ENCODE measurements around the gene HRK. TPM values are rescaled to one million over a fixed set of nuclear protein-coding genes. Genes with fewer than 3 reads are reported as not detected.

The HRK gene
- total and polyA plus RNA-seq, 2 of the 13 experiments (the other 11 are each of a cell fraction or from before 2014, with no cell fraction given): 0.02 TPM; not detected in 1

DNA sequence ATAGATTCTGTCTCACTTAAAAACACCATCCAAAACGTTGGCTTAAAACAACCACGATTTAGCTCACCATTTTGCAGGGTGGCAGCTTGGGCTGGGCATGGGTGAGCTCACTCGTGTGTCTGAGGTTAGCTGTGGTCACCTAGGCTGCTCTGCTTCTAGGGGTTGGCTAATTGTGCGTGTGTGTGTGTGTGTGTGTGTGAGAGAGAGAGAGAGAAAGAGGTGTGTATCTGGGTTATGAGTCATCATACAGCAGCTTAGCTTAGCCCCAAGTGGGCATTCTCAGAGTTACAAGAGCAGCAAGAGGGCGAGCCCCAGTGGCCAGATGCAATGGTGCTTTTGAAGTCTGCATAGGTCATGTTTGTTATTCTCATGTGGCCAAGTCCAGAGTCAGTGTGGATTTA, 35.5 kb upstream of the HRK start (continued):
- TF ChIP-seq, protein P1, sequence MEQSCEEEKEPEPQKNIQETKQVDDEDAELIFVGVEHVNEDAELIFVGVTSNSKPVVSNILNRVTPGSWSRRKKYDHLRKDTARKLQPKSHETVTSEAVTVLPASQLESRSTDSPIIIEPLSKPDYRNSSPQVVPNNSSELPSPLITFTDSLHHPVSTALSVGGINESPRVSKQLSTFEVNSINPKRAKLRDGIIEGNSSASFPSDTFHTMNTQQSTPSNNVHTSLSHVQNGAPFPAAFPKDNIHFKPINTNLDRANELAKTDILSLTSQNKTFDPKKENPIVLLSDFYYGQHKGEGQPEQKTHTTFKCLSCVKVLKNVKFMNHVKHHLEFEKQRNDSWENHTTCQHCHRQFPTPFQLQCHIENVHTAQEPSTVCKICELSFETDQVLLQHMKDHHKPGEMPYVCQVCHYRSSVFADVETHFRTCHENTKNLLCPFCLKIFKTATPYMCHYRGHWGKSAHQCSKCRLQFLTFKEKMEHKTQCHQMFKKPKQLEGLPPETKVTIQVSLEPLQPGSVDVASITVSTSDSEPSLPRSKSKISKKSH (CRISPR knock-in tag; IDR thresholded peaks at IDR 0.05; ENCODE audit: borderline replicate concordance): no peak
- TF ChIP-seq TEAD3 (CRISPR knock-in tag; optimal IDR thresholded peaks at IDR 0.05; ENCODE audit: borderline replicate concordance) (peak; percentile 34), FOXO1 (CRISPR knock-in tag; IDR thresholded peaks at IDR 0.05) (peak; percentile 51; the same call in 1 of the 2 replicates), JUND (CRISPR knock-in tag; IDR thresholded peaks at IDR 0.05) (peak; percentile 98)

DNA sequence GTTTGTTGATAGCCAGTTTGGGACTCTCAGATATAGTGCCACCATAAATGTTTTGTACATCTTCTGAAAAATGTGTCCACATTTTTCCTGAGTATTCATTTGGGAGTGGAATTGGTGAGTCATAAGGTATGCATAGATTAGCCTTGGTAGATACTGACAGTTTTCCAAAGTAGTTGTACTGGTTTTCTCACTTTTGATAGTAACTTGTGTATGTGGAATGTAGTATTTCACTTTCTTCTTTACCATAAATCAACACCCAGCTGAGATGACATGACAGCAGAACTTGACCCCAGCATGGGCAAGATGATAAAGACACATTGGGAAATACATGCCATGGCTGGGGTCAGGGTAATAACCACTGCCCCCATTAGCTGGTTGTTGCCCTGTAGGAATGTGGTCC, 34.9 kb upstream of the HRK start:
- H3K79me2 ChIP-seq (ENCODE audit: insufficient read depth, low read length): peaks cover 8% of the 10 kb centered on the region
- no peak for TF ChIP-seq ZNF740 (CRISPR knock-in tag; IDR thresholded peaks at IDR 0.05)
- TF ChIP-seq HNF4A (CRISPR knock-in tag; IDR thresholded peaks at IDR 0.05): no peak
- no peak for TF ChIP-seq SOX6 (IDR thresholded peaks at IDR 0.05)
- TF ChIP-seq SOX6 (CRISPR knock-in tag; IDR thresholded peaks at IDR 0.05): no peak
- TF ChIP-seq, protein P2, sequence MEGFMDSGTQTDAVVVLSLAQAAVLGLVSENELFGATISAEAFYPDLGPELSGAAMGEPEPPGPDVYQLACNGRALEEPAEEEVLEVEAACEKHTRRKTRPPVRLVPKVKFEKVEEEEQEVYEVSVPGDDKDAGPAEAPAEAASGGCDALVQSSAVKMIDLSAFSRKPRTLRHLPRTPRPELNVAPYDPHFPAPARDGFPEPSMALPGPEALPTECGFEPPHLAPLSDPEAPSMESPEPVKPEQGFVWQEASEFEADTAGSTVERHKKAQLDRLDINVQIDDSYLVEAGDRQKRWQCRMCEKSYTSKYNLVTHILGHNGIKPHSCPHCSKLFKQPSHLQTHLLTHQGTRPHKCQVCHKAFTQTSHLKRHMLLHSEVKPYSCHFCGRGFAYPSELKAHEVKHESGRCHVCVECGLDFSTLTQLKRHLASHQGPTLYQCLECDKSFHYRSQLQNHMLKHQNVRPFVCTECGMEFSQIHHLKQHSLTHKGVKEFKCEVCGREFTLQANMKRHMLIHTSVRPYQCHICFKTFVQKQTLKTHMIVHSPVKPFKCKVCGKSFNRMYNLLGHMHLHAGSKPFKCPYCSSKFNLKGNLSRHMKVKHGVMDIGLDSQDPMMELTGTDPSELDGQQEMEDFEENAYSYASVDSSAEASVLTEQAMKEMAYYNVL (CRISPR knock-in tag; IDR thresholded peaks at IDR 0.05; ENCODE audit: borderline replicate concordance): no peak
- TF ChIP-seq ZNF446 (CRISPR knock-in tag; IDR thresholded peaks at IDR 0.05): no peak
- no peak for TF ChIP-seq FOXM1 (CRISPR knock-in tag; IDR thresholded peaks at IDR 0.05)
- TF ChIP-seq GLI4 (CRISPR knock-in tag; IDR thresholded peaks at IDR 0.05; ENCODE audit: borderline replicate concordance): no peak
- TF ChIP-seq YEATS2 (CRISPR knock-in tag; IDR thresholded peaks at IDR 0.05; ENCODE audit: borderline replicate concordance): no peak
- TF ChIP-seq NCOA5 (CRISPR knock-in tag; IDR thresholded peaks at IDR 0.05): no peak
- no peak for TF ChIP-seq ZFP90 (CRISPR knock-in tag; IDR thresholded peaks at IDR 0.05; ENCODE audit: borderline replicate concordance)
- no peak for TF ChIP-seq NPAS2 (CRISPR knock-in tag; IDR thresholded peaks at IDR 0.05; ENCODE audit: borderline replicate concordance)
- TF ChIP-seq ZNF451 (CRISPR knock-in tag; IDR thresholded peaks at IDR 0.05): no peak
- no peak for TF ChIP-seq ZSCAN12 (CRISPR knock-in tag; IDR thresholded peaks at IDR 0.05)
- peaks cover 7% of the 10 kb centered on the region; the same call in 1 of the 2 replicates for H4K20me1 ChIP-seq (ENCODE audit: insufficient read depth, low read length)
- H3K4me1 ChIP-seq (ENCODE audit: insufficient read depth, low read length): peaks cover 76% of the 10 kb centered on the region
- no peak overlapping the region for H2AFZ ChIP-seq (ENCODE audit: low read length)
- peaks cover 0 to 3% of the 10 kb centered on the region in 2 experiments; a peak in 1 of 5 replicates for H3K36me3 ChIP-seq (replicated peaks in 1 of 2; ENCODE audit: control insufficient read depth in 1 of 2, insufficient read depth in 2 of 2, low read length in 2 of 2)
- H3K4me3 ChIP-seq (replicated peaks in 1 of 3; ENCODE audit: insufficient read depth in 1 of 3, low read depth in 2 of 3, low read length in 3 of 3): no peak overlapping the region
- ChIA-PET CTCF (ENCODE audit: low intra/inter-chr PET ratio, low total read pairs) (interaction anchor here (1.4 kb wide), 1 partner anchor 213 kb away, joined by 5 read pairs; no protein-coding TSS in a partner anchor), POLR2A (no interaction called here)
- in situ Hi-C loops (cut with HindIII; ENCODE audit: extremely low pct_ligation_motif_present, low pct_unique_long_range_greater_than_20kb) (loop anchor here (10.0 kb wide), 1 partner anchor 211 kb away; no protein-coding TSS in a partner anchor), intact Hi-C loops (cut with micrococcal nuclease; ENCODE audit: unreplicated experiment) (loop anchor here (10.0 kb wide), 1 partner anchor 181 kb away; the partner anchor contains the start of genes RNFT2 and SPRING1)
- DNase-seq (ENCODE audit: low spot score): peak; percentile 37
- H3K4me2 ChIP-seq (ENCODE audit: low read depth, low read length): peak overlapping the region; percentile 59
- no peak for FAIRE-seq
- BruUV-seq (replicated peaks): no TSS peak
- no peak for ATAC-seq
- H3K9ac ChIP-seq (ENCODE audit: insufficient read depth, low read depth, low read length): no peak overlapping the region
- peak overlapping the region; percentile 56 for H3K27ac ChIP-seq (ENCODE audit: extremely low read length, insufficient read depth, low read length)
- no peaks in the 10 kb centered on the region for H3K9me3 ChIP-seq (ENCODE audit: low read length)
- H3K27me3 ChIP-seq (ENCODE audit: control insufficient read depth in 1 of 2, insufficient read depth in 2 of 2, low read length in 2 of 2): no peaks in the 10 kb centered on the region
